ENCODE measurements around the gene MTRF1. TPM values are rescaled to one million over a fixed set of nuclear protein-coding genes. Genes with fewer than 3 reads are reported as not detected.

Gene MTRF1
- total RNA-seq, 1 donor from 2014 or later = 18.4 TPM

- intact Hi-C loops (cut with micrococcal nuclease) = no loop called here
These were observed 32.2 kb downstream of the MTRF1 start for GRCh38 chr13:41231025-41231677.

DNA sequence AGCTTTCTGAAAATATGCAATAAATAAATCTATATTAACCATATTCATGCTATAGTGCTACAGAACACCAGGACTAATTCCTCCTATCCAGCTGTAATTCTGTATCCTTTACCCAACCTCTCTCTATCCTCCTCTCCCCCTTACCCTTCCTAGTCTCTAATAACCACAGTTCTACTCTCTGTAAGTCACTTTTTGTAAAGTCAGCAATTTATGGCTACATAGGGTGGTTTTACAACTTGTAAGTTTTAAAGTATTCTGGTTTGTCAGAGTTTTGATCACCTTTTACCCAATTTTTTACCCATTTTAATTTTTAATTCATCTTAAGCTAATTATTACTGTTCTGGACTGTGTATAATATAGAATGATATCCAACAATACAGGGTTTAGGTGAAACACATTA lies 34.0 kb downstream of the MTRF1 start:
- intact Hi-C loops (cut with micrococcal nuclease) = no loop called here

DNA sequence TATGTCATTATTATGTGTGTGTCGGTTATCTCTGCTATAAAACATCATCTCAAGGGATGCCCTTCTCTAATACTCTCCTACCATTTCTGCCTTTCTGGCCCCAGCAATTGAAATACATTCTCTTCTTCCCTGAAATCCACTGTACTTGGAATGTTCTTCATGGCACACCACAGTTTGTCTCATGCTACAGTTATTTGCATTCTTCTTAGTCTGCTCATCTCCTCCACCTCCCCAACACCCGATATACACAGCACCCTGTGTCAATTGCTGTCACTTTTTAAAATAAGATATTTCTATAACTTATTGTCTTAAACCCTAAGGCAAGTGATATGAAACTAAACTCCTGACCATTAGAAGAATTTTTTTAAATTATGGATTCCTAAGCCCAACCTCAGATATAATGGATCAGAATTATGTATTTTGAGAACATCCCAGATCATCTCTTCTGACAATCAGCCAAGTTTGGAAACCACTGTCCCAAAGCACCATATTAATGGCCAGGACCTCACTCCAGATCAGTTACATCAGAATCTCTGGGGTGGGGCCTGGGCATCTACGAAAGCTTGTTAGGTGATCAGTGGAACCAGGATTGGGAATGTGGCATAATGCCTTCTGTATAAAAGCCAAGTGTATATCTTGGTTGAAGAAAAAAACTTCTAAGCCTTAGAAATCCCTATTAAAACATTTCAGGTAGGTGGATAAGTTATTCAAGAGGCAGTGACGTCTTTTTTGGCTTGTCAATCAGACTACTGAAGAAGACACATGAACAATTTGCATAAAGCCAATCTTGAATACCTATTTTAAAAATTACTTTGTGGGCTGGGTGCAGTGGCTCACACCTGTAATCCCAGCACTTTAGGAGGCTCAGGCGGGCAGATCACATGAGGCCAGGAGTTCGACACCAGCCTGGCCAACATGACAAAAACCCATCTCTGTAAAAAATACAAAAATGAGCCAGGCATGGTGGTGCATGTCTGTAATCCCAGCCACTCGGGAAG lies 39.0 kb downstream of the MTRF1 start:
- intact Hi-C loops (cut with micrococcal nuclease) = no loop called here

DNA sequence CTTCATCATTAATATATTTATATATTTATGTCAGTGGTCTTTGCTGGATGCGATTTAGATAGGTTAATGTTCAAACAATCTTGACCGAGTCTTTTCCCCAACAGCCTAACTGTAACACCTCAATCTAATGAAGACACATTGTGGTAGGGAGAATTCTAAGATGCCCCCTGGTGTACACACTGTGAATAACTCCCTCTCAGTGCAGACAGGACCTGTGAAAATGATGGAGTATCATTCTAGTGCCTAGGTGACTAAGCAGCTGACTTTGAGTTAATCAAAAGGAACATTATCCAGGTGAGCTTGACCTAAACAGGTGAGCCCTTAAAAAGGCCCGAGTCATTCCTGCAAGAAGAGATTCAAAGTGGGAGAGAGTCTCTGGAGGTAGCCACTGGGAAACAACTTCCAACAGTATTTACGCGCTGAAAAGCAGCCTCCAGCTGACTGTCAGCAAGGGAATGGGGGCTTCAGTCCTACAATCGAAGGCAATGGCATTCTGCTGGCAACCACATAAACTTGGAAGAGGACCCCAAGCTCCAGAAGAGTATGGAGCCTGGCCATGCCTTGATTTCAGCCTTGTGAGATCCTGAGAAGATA lies 41.0 kb downstream of the MTRF1 start:
- intact Hi-C loops (cut with micrococcal nuclease) = loop anchor here (1.0 to 2.0 kb wide), 5 partner anchors 28 to 248 kb away; partner anchors contain the start of genes KBTBD6 and KBTBD7

GRCh38 chr13:41220401-41220800 lies 43.0 kb downstream of the MTRF1 start:
- intact Hi-C loops (cut with micrococcal nuclease) = no loop called here

GRCh38 chr13:41216160-41216559 lies 47.2 kb downstream of the MTRF1 start:
- intact Hi-C loops (cut with micrococcal nuclease) = no loop called here

- intact Hi-C loops (cut with micrococcal nuclease) = no loop called here
These were observed 49.5 kb downstream of the MTRF1 start for GRCh38 chr13:41213919-41214318.

- intact Hi-C loops (cut with micrococcal nuclease) = no loop called here
These were observed 50.1 kb downstream of the MTRF1 start for GRCh38 chr13:41213316-41213715.

DNA sequence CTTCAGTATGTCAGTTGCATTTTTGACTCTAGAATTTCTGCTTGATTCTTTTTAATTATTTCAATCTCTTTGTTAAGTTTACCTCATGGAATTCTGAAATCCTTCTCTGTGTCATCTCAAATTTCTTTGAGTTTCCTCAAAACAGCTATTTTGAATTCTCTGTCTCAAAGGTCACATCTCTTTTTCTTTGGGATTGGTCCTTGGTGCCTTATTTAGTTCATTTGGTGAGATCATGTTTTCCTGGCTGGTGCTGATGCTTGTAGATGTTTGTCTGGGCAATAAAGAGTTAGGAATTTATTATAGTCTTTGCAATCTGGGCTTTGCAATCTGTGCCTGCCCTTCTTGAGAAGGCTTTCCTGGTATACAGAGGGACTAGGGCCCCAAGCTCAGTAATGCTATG lies 50.5 kb downstream of the MTRF1 start:
- intact Hi-C loops (cut with micrococcal nuclease) = no loop called here

DNA sequence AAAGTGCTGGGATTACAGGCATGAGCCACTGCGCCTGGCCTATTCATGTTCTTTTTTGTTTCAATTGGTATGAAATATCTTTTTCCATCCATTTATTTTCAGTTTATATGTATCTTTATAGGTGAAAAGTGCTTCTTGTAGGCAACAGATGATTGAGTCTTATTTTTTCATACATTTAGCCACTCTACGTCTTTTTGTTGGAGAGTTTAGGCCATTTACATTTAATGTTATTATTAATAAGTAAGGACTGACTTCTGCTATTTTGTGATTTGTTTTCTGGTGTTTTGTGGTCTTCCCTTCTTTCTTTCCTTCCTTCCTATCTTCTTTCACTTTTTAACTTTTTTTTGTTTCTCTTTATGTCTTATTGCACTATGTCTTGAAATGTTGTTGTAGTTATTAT lies 52.3 kb downstream of the MTRF1 start:
- intact Hi-C loops (cut with micrococcal nuclease) = no loop called here

DNA sequence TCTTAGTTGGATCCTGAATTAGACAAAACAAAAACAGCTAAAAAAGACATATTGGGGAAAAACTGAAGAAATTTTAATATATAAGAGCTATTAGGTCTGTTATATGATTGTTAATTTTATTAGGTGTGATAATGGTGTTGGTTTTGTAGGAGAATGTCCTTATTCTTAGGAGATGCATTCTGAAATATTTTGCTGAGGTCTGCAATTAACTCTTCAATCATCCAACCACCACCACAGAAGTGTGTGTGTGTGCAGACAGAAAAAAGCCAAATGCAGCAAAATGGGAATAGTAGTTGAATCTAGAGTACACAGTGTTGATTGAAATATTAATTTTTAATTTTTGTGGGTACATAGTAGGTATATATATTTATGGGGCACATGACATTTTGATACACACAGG lies 56.9 kb downstream of the MTRF1 start:
- intact Hi-C loops (cut with micrococcal nuclease) = no loop called here

GRCh38 chr13:41203810-41204209 lies 59.6 kb downstream of the MTRF1 start:
- intact Hi-C loops (cut with micrococcal nuclease) = no loop called here

GRCh38 chr13:41200126-41200525 lies 63.2 kb downstream of the MTRF1 start:
- intact Hi-C loops (cut with micrococcal nuclease) = no loop called here

- intact Hi-C loops (cut with micrococcal nuclease) = no loop called here
These were observed 63.9 kb downstream of the MTRF1 start for GRCh38 chr13:41199526-41199925.

GRCh38 chr13:41199079-41199478 lies 64.3 kb downstream of the MTRF1 start:
- intact Hi-C loops (cut with micrococcal nuclease) = no loop called here

- intact Hi-C loops (cut with micrococcal nuclease) = no loop called here
These were observed 66.8 kb downstream of the MTRF1 start for GRCh38 chr13:41196620-41197019.

DNA sequence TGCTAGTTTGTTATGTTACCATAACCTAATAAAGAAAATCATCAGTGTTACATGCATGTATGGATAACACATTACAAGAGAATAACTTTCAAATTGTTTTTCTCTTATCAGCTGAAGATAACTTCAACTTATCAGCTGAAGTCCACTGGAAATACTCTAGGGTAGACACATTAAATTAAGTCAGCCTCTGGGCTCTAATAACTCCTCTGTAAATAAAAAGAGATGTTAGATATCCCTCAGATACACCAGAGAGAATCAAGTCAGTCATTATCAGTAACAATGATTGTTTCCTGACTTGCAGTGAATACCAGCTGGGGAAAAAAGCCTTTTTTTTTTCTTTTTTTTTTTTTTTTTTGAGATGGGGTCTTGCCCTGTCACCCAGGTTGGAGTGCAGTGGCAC lies 67.4 kb downstream of the MTRF1 start:
- intact Hi-C loops (cut with micrococcal nuclease) = no loop called here

GRCh38 chr13:41193919-41194824 lies 69.2 kb downstream of the MTRF1 start, which contains the start of gene KBTBD7:
Gene KBTBD7, minus strand, starts transcription at chr13:41194569. Its CDS starts 312 bp downstream, at chr13:41194257.
- intact Hi-C loops (cut with micrococcal nuclease) = loop anchor here (1.0 to 5.0 kb wide), 16 partner anchors 28 to 1592 kb away; partner anchors contain the start of genes ELF1, KBTBD6, LHFPL6 and MRPS31

- intact Hi-C loops (cut with micrococcal nuclease) = loop anchor here (5.0 kb wide), 3 partner anchors 221 to 1591 kb away; partner anchors contain the start of genes LHFPL6 and VWA8
These were observed 69.9 kb downstream of the MTRF1 start for GRCh38 chr13:41193469-41193868.

DNA sequence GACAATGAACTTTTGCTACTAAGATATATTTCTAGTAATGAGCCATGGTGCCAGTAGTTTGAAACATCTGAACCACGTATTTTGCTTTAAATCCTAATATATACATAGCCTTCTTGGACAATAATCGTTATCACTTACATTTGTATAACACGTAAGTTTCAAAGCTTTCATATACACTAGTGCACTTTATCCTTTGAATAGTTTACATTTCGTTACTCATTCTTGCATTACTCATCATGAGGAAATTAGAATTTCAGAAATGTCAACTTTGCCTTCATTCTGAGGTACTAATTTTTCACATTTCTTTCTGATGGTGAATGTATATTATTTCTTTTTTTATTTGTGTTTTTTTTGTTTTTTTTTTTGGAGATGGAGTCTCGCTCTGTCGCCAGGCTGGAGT lies 74.8 kb downstream of the MTRF1 start:
- intact Hi-C loops (cut with micrococcal nuclease) = no loop called here

DNA sequence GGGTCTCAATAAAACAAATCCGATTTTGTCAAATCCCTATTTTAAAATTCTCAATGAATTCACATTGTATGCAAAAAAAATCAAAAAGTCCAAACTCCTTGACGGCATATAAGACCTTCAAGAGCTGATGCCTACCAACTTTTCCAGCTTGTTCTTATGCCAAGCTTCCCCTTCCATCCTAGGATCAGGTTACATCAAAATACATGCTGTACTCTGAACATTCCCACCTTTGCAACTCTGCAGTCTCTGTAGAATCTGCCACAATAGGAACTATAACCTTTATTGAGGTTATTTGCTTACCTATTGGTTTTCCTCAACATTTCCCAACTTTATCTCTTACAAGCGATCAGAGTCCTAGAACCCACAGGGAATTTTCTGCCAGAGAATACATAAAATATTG lies 76.9 kb downstream of the MTRF1 start:
- intact Hi-C loops (cut with micrococcal nuclease) = no loop called here
